ENCODE data around the gene MRPL10.

GRCh38 chr17:47856830-47857229, 25.5 kb upstream of the MRPL10 start:
- TF ChIP-seq POLR2A (IDR thresholded peaks at IDR 0.05; ENCODE audit: low read depth, low read length) (no peak), CTCF (IDR thresholded peaks at IDR 0.05 in 2 of 3, conservative IDR thresholded peaks at IDR 0.05 in 1 of 3; ENCODE audit: control insufficient read depth in 2 of 3, extremely low read depth in 1 of 3, insufficient read depth in 1 of 3, low read depth in 3 of 3, low read length in 3 of 3) (no peak), SPI1 (IDR thresholded peaks at IDR 0.05; ENCODE audit: borderline replicate concordance, insufficient read depth, low read depth, low read length) (no peak), FOXK2 (IDR thresholded peaks at IDR 0.05) (no peak), GABPA (IDR thresholded peaks at IDR 0.05; ENCODE audit: low read depth) (no peak), SUZ12 (IDR thresholded peaks at IDR 0.05; ENCODE audit: unreplicated experiment) (no peak), RAD21 (IDR thresholded peaks at IDR 0.05; ENCODE audit: insufficient read depth, low read depth, low read length) (no peak), SMC3 (IDR thresholded peaks at IDR 0.05; ENCODE audit: borderline replicate concordance, low read length) (no peak), NFXL1 (IDR thresholded peaks at IDR 0.05; ENCODE audit: borderline replicate concordance) (no peak)
